HepG2 (cell line): ENCODE results near the gene NEAT1. TPM values are rescaled to one million over a fixed set of nuclear protein-coding genes. Genes with fewer than 3 reads are reported as not detected.

Source experiments
- BRD4 ChIP-seq: sonication (generic); formaldehyde crosslinking; IDR thresholded peaks from 2 replicates; pipeline ENCODE4 v1.4.0; 2020; ENCODE audit warnings: missing genetic modification reagents
- FLYWCH1 ChIP-seq: sonication (generic); formaldehyde crosslinking; IDR thresholded peaks from 2 replicates; pipeline ENCODE4 v1.8.1; 2023; ENCODE audit warnings: mild to moderate bottlenecking, missing genetic modification reagents
- HCFC1 ChIP-seq: fragments of 150-350 bp; IDR thresholded peaks from 2 replicates; pipeline ENCODE4 v1.6.1; 2014; ENCODE audit warnings: low read depth, low read length
- JDP2 ChIP-seq: sonication (generic); formaldehyde crosslinking; IDR thresholded peaks from 2 replicates; pipeline ENCODE4 v1.8.1; 2022; ENCODE audit warnings: missing genetic modification reagents, borderline replicate concordance
- MYC ChIP-seq: sonication (generic); formaldehyde crosslinking; IDR thresholded peaks from 2 replicates; pipeline ENCODE4 v1.9.0; 2021; ENCODE audit warnings: missing genetic modification reagents, borderline replicate concordance
- PBX3 ChIP-seq: sonication (generic); formaldehyde crosslinking; IDR thresholded peaks from 2 replicates; pipeline ENCODE4 v1.8.1; 2023; ENCODE audit warnings: missing genetic modification reagents, inconsistent platforms, borderline replicate concordance
- PRMT3 ChIP-seq: sonication (generic); formaldehyde crosslinking; IDR thresholded peaks from 2 replicates; pipeline ENCODE4 v1.8.1; 2022; ENCODE audit warnings: low read depth, mild to moderate bottlenecking, moderate library complexity, missing genetic modification reagents, borderline replicate concordance
- RAD21 ChIP-seq: fragments of 450-650 bp; formaldehyde crosslinking; IDR thresholded peaks from 2 replicates; pipeline ENCODE4 v1.5.0; 2020; ENCODE audit warnings: mild to moderate bottlenecking
- SNAPC5 ChIP-seq: sonication (generic); formaldehyde crosslinking; IDR thresholded peaks from 2 replicates; pipeline ENCODE4 v1.8.1; 2023; ENCODE audit warnings: mild to moderate bottlenecking, missing genetic modification reagents, borderline replicate concordance
- SRY ChIP-seq: sonication (generic); formaldehyde crosslinking; IDR thresholded peaks from 2 replicates; pipeline ENCODE4 v1.8.0; 2022; ENCODE audit warnings: mild to moderate bottlenecking, missing genetic modification reagents
- TCF12 ChIP-seq, 2 experiments: fragments of 450-650 bp in 1 of 2; sonication (generic) in 1 of 2; formaldehyde crosslinking in 1 of 2; IDR thresholded peaks; 2 replicates each; pipeline versions ENCODE4 v1.6.1 to v1.8.0; 2017 to 2022; ENCODE audit warnings: antibody characterized with exemption in 1 of 2, mild to moderate bottlenecking in 1 of 2, missing genetic modification reagents in 1 of 2, moderate library complexity in 1 of 2
- U2AF2 ChIP-seq: fragments of 200-400 bp; formaldehyde crosslinking; IDR thresholded peaks from 2 replicates; pipeline ENCODE4 v1.6.1; 2017; ENCODE audit warnings: low read depth, mild to moderate bottlenecking, low read length
- ZFP1 ChIP-seq: IDR thresholded peaks from 2 replicates; pipeline ENCODE4 v1.6.1; 2016
- ZKSCAN8 ChIP-seq: IDR thresholded peaks from 2 replicates; pipeline ENCODE4 v1.6.1; 2016; ENCODE audit warnings: borderline replicate concordance, missing genetic modification reagents, missing compliant biosample characterization
- ZNF44 ChIP-seq: sonication (generic); formaldehyde crosslinking; IDR thresholded peaks from 2 replicates; pipeline ENCODE4 v1.5.1; 2020; ENCODE audit warnings: mild to moderate bottlenecking, missing genetic modification reagents
- ZNF558 ChIP-seq: sonication (generic); formaldehyde crosslinking; IDR thresholded peaks from 2 replicates; pipeline ENCODE4 v1.9.0; 2022; ENCODE audit warnings: mild to moderate bottlenecking, missing genetic modification reagents, borderline replicate concordance
- ZNF646 ChIP-seq: sonication (generic); formaldehyde crosslinking; IDR thresholded peaks from 2 replicates; pipeline ENCODE4 v1.9.0; 2021; ENCODE audit warnings: mild to moderate bottlenecking, missing genetic modification reagents
- ZNF816 ChIP-seq: sonication (generic); formaldehyde crosslinking; IDR thresholded peaks from 2 replicates; pipeline ENCODE4 v1.8.0; 2022; ENCODE audit warnings: missing genetic modification reagents, mild to moderate bottlenecking, borderline replicate concordance
- ZNF883 ChIP-seq: sonication (generic); formaldehyde crosslinking; IDR thresholded peaks from 2 replicates; pipeline ENCODE4 v1.5.1; 2020; ENCODE audit warnings: mild to moderate bottlenecking, missing genetic modification reagents; ENCODE audit errors: not compliant biosample characterization
- polyA plus RNA-seq, 8 experiments: library from polyadenylated mRNA; depleted of rRNA in 3 of 8; stranded (reverse) in 7 of 8; unstranded in 1 of 8; fragments of >200 nt; fragmentation: Illumina TruSeq in 4 of 8; extraction: Trizol in 4 of 8; gene quantifications; 2 replicates each; pipeline versions ENCODE4 v1.2.1 to v1.2.3, GENCODE V29; 2011 to 2016; ENCODE audit warnings: low read depth in 4 of 8, missing spikeins in 1 of 8, mixed read lengths in 1 of 8; ENCODE audit not compliant: insufficient read depth in 1 of 8
- total RNA-seq, 5 experiments: library from RNA; depleted of rRNA; stranded (reverse); fragments of >200 nt; fragmentation: Illumina TruSeq; extraction: Trizol; gene quantifications; 2 replicates each; pipeline ENCODE4 v1.2.3, GENCODE V29; 2016; ENCODE audit warnings: low read depth in 1 of 5
- TF ChIP-seq, protein P1 (sequence below): IDR thresholded peaks from 2 replicates; pipeline ENCODE4 v1.6.1; 2016; ENCODE audit warnings: missing compliant biosample characterization, missing genetic modification reagents, borderline replicate concordance

Gene NEAT1
- total and polyA plus RNA-seq, 2 of the 13 experiments (the other 11 are each of a cell fraction or from before 2014, with no cell fraction given), result 20.5 to 41.2 TPM

DNA sequence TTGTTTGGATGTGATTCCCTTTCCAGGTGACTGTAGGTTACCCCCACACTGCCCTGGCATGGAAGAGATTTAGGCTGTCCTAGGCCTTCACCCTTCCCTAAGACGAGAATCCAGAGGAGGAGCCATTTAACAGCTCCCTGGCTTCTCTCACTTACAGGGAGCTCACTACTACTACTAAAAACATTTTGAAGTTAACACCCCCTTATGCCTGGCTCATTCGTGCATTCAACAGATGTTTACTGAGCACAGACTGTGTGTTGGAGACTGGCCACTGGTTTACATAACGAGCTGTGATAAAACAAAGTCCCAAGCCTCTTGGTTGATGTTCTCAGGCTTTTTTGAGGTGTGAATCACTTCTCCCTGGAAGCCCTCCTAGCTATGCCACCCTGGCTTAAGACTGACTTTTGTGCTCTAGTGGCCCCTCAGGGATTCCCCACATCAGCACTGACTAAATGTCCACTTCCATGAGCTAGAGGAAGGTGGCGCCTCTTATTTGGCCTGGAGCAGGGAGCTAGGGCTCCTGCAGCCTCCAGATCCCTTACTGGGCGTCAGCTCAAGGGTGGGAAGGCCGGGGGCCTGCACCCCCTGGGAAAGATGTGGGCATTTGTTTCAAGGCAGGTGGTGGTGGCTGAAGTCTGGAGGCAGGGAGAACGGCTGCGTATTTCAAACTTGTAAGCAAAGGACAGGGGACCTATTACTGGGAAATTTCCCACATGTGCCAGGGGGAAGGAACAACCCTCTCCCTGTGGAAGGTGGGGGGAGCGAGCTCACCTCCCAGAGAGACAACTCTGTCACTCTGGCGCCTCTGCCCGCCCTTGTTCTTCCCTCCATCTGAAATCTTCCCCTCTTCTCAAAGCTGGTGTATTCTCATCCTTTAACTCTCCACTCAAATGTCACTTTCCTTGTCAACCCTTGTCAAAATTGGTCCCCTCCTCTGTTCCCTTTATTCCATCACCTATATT is 56.9 kb downstream of the NEAT1 start (continued):
- TF ChIP-seq ZNF558 (CRISPR knock-in tag), result no peak
- no peak for TF ChIP-seq FLYWCH1 (CRISPR knock-in tag)
- no peak for TF ChIP-seq ZNF646 (CRISPR knock-in tag)
- no peak for TF ChIP-seq ZNF816 (CRISPR knock-in tag)
- no peak for TF ChIP-seq ZNF44 (CRISPR knock-in tag)
- TF ChIP-seq, protein P1, sequence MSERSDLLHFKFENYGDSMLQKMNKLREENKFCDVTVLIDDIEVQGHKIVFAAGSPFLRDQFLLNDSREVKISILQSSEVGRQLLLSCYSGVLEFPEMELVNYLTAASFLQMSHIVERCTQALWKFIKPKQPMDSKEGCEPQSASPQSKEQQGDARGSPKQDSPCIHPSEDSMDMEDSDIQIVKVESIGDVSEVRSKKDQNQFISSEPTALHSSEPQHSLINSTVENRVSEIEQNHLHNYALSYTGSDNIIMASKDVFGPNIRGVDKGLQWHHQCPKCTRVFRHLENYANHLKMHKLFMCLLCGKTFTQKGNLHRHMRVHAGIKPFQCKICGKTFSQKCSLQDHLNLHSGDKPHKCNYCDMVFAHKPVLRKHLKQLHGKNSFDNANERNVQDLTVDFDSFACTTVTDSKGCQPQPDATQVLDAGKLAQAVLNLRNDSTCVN (CRISPR knock-in tag), result no peak; the same call in 1 of the 2 replicates
- no peak for TF ChIP-seq PBX3
- no peak for TF ChIP-seq ZNF883 (CRISPR knock-in tag)
- 0 out of 2 replicates have a peak, but pooled peaks have one; percentile 36 for TF ChIP-seq ZKSCAN8 (CRISPR knock-in tag)
- TF ChIP-seq SNAPC5, result no peak
- no peak for TF ChIP-seq HCFC1
- no peak for TF ChIP-seq JDP2 (CRISPR knock-in tag)
- TF ChIP-seq MYC (CRISPR knock-in tag), result no peak
- no peak for TF ChIP-seq BRD4
- TF ChIP-seq RAD21 (CRISPR knock-in tag), result peak; percentile 69
- TF ChIP-seq ZFP1 (CRISPR knock-in tag), result no peak
- TF ChIP-seq U2AF2, result no peak
- TF ChIP-seq TCF12 (IDR thresholded peaks at IDR 0.05), result no peak
- 0 out of 2 replicates have a peak, but pooled peaks have one; percentile 40 for TF ChIP-seq TCF12 (CRISPR knock-in tag; IDR thresholded peaks at IDR 0.05)
- TF ChIP-seq SRY, result no peak
- no peak for TF ChIP-seq PRMT3
